T-cell (primary cell): ENCODE measurements around the gene PRRT3. TPM values are rescaled to one million over a fixed set of nuclear protein-coding genes. Genes with fewer than 3 reads are reported as not detected.
"Not testable (repeated sequence)": the region's sequence is repeated elsewhere in the genome, so short reads cannot be mapped to it uniquely, and the experiment has no call there.

ENCODE experiments used
- ATAC-seq, 4 experiments: fragments of 200-7000 bp in 3 of 4; fragments of 150-1000 bp in 1 of 4; cut with Tn5 transposase; replicated peaks in 1 of 4; 1 replicate in 3 of 4; 2 replicates in 1 of 4; pipeline ENCODE4 v1.10.0; 2021; ENCODE audit warnings: moderate library complexity in 3 of 4, mild to moderate bottlenecking in 2 of 4, moderate number of reproducible peaks in 1 of 4
- CTCF ChIA-PET, 2 donors: fragments of 300-600 bp; sonication (Branson Sonifier 250); formaldehyde crosslinking; loops; one replicate each; lab custom pipeline; 2022; ENCODE audit warnings: antibody characterized with exemption in 2 of 2; lab: Charles Lee
- POLR2A ChIA-PET, 2 donors: fragments of 300-600 bp; sonication (Branson Sonifier 250); formaldehyde crosslinking; loops; one replicate each; lab custom pipeline; 2022; ENCODE audit warnings: antibody characterized with exemption in 2 of 2; lab: Charles Lee
- DNase-seq, 35 experiments: peaks; one replicate each; pipeline versions ENCODE4 v3.0.0 to v3.0.0-alpha.2; 2013 to 2023
- H3K27ac ChIP-seq: one replicate; pipeline ENCODE4 v1.5.1; 2013; ENCODE audit warnings: low read length
- H3K27me3 ChIP-seq, 2 experiments: replicated peaks in 1 of 2; 1 replicate in 1 of 2; 2 replicates in 1 of 2; pipeline versions ENCODE4 v1.6.1 to v1.7.0; 2013; ENCODE audit warnings: low read length in 1 of 2, mixed read lengths in 1 of 2; ENCODE audit not compliant: control insufficient read depth in 2 of 2, insufficient read depth in 2 of 2; ENCODE audit errors: extremely low read depth in 1 of 2
- H3K36me3 ChIP-seq, 2 donors: 1 replicate in 1 of 2; 2 replicates in 1 of 2; pipeline versions ENCODE4 v1.6.1 to v1.7.0; 2013; ENCODE audit warnings: low read length in 1 of 2; ENCODE audit not compliant: control insufficient read depth in 2 of 2, insufficient read depth in 1 of 2; ENCODE audit errors: extremely low read depth in 1 of 2
- H3K4me1 ChIP-seq, 2 experiments: 1 replicate in 1 of 2; 2 replicates in 1 of 2; pipeline versions ENCODE4 v1.6.1 to v1.7.0; 2013; ENCODE audit warnings: low read length in 2 of 2, mixed read lengths in 1 of 2; ENCODE audit not compliant: insufficient read depth in 2 of 2, control insufficient read depth in 1 of 2; ENCODE audit errors: extremely low read depth in 1 of 2
- H3K4me3 ChIP-seq, 2 donors: 1 replicate in 1 of 2; 2 replicates in 1 of 2; pipeline versions ENCODE4 v1.5.1 to v1.7.0; 2013; ENCODE audit warnings: mild to moderate bottlenecking in 2 of 2, low read length in 1 of 2, moderate library complexity in 1 of 2; ENCODE audit not compliant: control insufficient read depth in 1 of 2; ENCODE audit errors: extremely low read depth in 1 of 2
- H3K9me3 ChIP-seq: 2 replicates; pipeline ENCODE4 v1.7.0; 2013
- H3K27ac Mint-ChIP-seq, 2 donors: one replicate each; pipeline ENCODE4 v1.8.0; 2020 to 2021; ENCODE audit warnings: mild to moderate bottlenecking in 2 of 2, mixed read lengths in 2 of 2
- H3K27me3 Mint-ChIP-seq, 2 donors: one replicate each; pipeline ENCODE4 v1.8.0; 2021 to 2022; ENCODE audit warnings: mixed read lengths in 2 of 2
- H3K36me3 Mint-ChIP-seq: one replicate; pipeline ENCODE4 v1.8.0; 2021; ENCODE audit warnings: mixed read lengths
- H3K4me1 Mint-ChIP-seq, 3 donors: one replicate each; pipeline ENCODE4 v1.8.0; 2020 to 2022; ENCODE audit warnings: mixed read lengths in 3 of 3, mild to moderate bottlenecking in 1 of 3
- H3K4me3 Mint-ChIP-seq, 3 donors: one replicate each; pipeline ENCODE4 v1.8.0; 2020 to 2022; ENCODE audit warnings: mild to moderate bottlenecking in 3 of 3, mixed read lengths in 3 of 3, moderate library complexity in 3 of 3
- H3K9me3 Mint-ChIP-seq, 3 donors: one replicate each; pipeline ENCODE4 v1.8.0; 2020 to 2022; ENCODE audit warnings: mixed read lengths in 3 of 3
- WGBS: methylation state at CpG from one replicate; pipeline ENCODE4 v1.1.5; 2013; ENCODE audit warnings: missing lambda C conversion rate; ENCODE audit not compliant: insufficient coverage; 5-methylcytosine and 5-hydroxymethylcytosine counted together
- total RNA-seq, 35 experiments: library from RNA in 6 of 35; stranded (reverse) in 6 of 35; fragments of 120-200 nt in 1 of 35; gene quantifications; one replicate each; pipeline versions ENCODE4 v1.2.1 to v1.2.4 and lab custom pipeline; 2013 to 2026

Gene PRRT3
- total RNA-seq, 5 donors from 2014 or later (not counting 1 experiment from before 2014, with no cell fraction given), result 6.6 to 10.5 (median 9.2) TPM

DNA sequence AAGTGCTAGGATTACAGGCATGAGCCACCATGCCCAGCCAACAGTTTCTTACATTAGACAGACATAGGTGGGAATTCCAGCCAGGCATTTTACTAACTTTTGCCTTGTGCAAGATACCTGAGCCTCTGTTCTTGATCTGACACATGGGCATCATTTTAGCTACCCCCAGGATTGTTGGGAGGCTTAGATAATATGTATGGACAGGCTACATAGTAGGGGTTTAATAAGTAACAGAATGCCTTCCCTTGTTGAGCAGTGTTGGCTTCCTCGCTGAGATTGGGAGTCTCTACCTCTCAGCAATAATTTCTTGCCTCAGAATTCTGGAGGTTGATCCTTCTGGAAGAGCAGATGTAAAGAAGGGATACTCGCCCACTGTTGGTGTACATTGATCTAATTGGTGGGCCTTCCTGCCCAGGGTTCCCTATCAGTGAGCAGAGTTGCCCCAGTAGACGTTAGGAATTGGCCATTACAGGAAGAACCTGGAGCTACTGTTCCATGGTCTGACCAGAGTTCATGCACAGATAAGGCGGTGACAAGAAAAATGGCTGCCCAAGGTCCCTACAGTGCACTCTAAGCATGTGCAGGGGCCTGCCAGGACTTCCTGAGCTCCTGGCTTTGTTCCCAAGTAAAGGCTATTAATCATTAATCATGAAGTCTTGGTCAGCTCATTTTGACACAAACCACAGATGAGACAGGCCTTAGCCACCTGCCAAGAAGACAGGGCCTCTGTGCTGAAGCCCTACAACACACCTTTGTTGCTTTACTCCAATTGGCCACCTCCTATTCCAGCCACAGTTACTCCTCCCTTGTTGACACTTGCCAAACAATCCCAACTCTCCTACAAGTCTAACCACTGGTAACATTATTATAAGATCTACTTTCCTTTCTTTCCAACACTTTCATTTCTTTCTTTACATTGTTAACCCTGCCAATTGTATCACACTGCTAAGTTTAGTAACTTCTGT lies 54.5 kb downstream of the PRRT3 start:
- Histone ChIP-seq H3K36me3 (peaks cover 2 to 13% of the 10 kb centered on the region in 2 donors), H3K27ac (no peak overlapping the region), H3K4me3 (no peak overlapping the region), H3K4me1 (peaks cover 8 to 18% of the 10 kb centered on the region in 2 experiments), H3K27me3 (peaks cover 0 to 2% of the 10 kb centered on the region in 2 experiments), H3K9me3 (no peaks in the 10 kb centered on the region)
- DNase-seq (no peak), ATAC-seq (no peak)
- POLR2A ChIA-PET, result no interaction called here
- no peak overlapping the region for H3K4me3 Mint-ChIP-seq
- WGBS, result 88% methylated on average over 3 of the region's 4 CpGs
- H3K27ac Mint-ChIP-seq, result peak overlapping the region; percentile 58 to 73
- peaks cover 44 to 61% (median 47%) of the 10 kb centered on the region in 3 donors for H3K4me1 Mint-ChIP-seq
- CTCF ChIA-PET, result no interaction called here
- H3K9me3 Mint-ChIP-seq, result no peaks in the 10 kb centered on the region
- no peaks in the 10 kb centered on the region for H3K27me3 Mint-ChIP-seq
- peaks cover 18% of the 10 kb centered on the region for H3K36me3 Mint-ChIP-seq

GRCh38 chr3:9896755-9897407 lies 55.3 kb downstream of the PRRT3 start:
- Mint-ChIP-seq H3K27ac (peak overlapping the region; percentile 58 to 73), H3K36me3 (peaks cover 23% of the 10 kb centered on the region), H3K4me1 (peaks cover 43 to 61% (median 47%) of the 10 kb centered on the region in 3 donors)
- WGBS, result 83% methylated on average over 2 of the region's 10 CpGs
- H3K4me3 ChIP-seq, H3K27me3 Mint-ChIP-seq, H3K27ac ChIP-seq, DNase-seq, H3K9me3 ChIP-seq, ATAC-seq, H3K9me3 Mint-ChIP-seq, POLR2A ChIA-PET, H3K27me3 ChIP-seq, CTCF ChIA-PET, H3K4me3 Mint-ChIP-seq: not testable (repeated sequence)
- Histone ChIP-seq H3K4me1 (peaks cover 3 to 13% of the 10 kb centered on the region in 2 experiments), H3K36me3 (peaks cover 3 to 15% of the 10 kb centered on the region in 2 donors)

DNA sequence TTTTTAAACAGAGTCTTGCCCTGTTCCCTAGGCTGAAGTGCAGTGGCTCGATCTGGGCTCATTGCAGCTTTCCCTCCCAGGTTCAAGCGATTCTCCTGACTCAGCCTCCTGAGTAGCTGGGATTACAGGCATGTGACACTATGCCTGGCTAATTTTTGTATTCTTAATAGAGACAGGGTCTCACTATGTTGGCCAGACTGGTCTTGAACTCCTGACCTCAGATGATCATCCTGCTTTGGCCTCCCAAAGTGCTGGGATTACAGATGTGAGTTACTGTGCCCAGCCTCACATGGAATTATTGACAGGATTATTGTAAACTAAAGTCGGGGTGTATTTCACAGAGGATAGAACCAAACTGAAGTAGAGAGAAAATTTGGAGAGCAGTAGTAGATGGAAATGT lies 56.5 kb downstream of the PRRT3 start:
- CTCF ChIA-PET, POLR2A ChIA-PET: not testable (repeated sequence)
- peak overlapping the region in 1 of 2 donors; percentile 19 for H3K27ac Mint-ChIP-seq

More for the DNA sequence above, 56.5 kb downstream of the PRRT3 start:
- not testable (repeated sequence) for H3K27ac ChIP-seq, ATAC-seq, H3K27me3 ChIP-seq, H3K27me3 Mint-ChIP-seq, H3K9me3 Mint-ChIP-seq, H3K4me3 ChIP-seq, H3K4me3 Mint-ChIP-seq, H3K9me3 ChIP-seq, DNase-seq
- H3K36me3 ChIP-seq, result peaks cover 3 to 15% of the 10 kb centered on the region in 2 donors
- Mint-ChIP-seq H3K4me1 (peaks cover 43 to 60% (median 48%) of the 10 kb centered on the region in 3 donors), H3K36me3 (peaks cover 23% of the 10 kb centered on the region)
- peaks cover 8 to 17% of the 10 kb centered on the region in 2 experiments for H3K4me1 ChIP-seq
- WGBS, result 96% methylated on average over 3 of the region's 3 CpGs

Other genes with a start within 250 kb of the PRRT3 start
- gene CPNE9, start 248.6 kb downstream of the PRRT3 start, total RNA-seq, result 1 to 10 TPM in 1 of 5 donors, under 1 TPM in 3, not detected in 1; 0.19 to 1.5 (median 0.24) TPM
- gene BRPF1, start 220.7 kb downstream of the PRRT3 start, total RNA-seq, result 10 to 100 TPM; 28.6 to 46.3 (median 39.0) TPM
- 10 to 100 TPM; 18.3 to 41.3 (median 38.1) TPM for gene OGG1, start 202.5 kb downstream of the PRRT3 start, total RNA-seq
- 1 to 10 TPM; 1.1 to 1.7 (median 1.3) TPM for gene CAMK1, start 182.5 kb downstream of the PRRT3 start, total RNA-seq
- gene TADA3, start 159.9 kb downstream of the PRRT3 start, total RNA-seq, result 10 to 100 TPM; 29.1 to 46.5 (median 41.1) TPM
- 100 to 1,000 TPM; 144 to 160 (median 147) TPM for gene ARPC4, start 159.3 kb downstream of the PRRT3 start, total RNA-seq
- 10 to 100 TPM; 59.8 to 94.9 (median 67.4) TPM for gene TTLL3, start 142.1 kb downstream of the PRRT3 start, total RNA-seq
- 10 to 100 TPM; 23.6 to 70.5 (median 64.7) TPM for gene RPUSD3, start 108.4 kb downstream of the PRRT3 start, total RNA-seq
- under 1 TPM in 1 of 5 donors, not detected in 4; 0.66 TPM for gene CIDEC, start 72.2 kb downstream of the PRRT3 start, total RNA-seq
- gene JAGN1, start 61.8 kb downstream of the PRRT3 start, total RNA-seq, result 10 to 100 TPM; 16.9 to 28.6 (median 23.7) TPM
- gene IL17RE, start 49.6 kb downstream of the PRRT3 start, total RNA-seq, result 1 to 10 TPM in 4 of 5 donors, under 1 TPM in 1; 0.68 to 5.1 (median 1.9) TPM
- gene IL17RC, start 35.3 kb downstream of the PRRT3 start, total RNA-seq, result 1 to 10 TPM in 2 of 5 donors, under 1 TPM in 3; 0.54 to 1.2 (median 0.80) TPM
- gene CRELD1, start 18.6 kb downstream of the PRRT3 start, total RNA-seq, result 10 to 100 TPM; 23.0 to 55.2 (median 48.0) TPM
- gene EMC3, start 34.4 kb upstream of the PRRT3 start, total RNA-seq, result 10 to 100 TPM; 33.8 to 47.7 (median 36.6) TPM
- gene FANCD2, start 74.0 kb upstream of the PRRT3 start, total RNA-seq, result 10 to 100 TPM; 15.4 to 22.5 (median 18.2) TPM
- gene FANCD2OS, start 155.8 kb upstream of the PRRT3 start, total RNA-seq, result not detected
- 10 to 100 TPM; 53.9 to 74.9 (median 60.9) TPM for gene BRK1, start 163.3 kb upstream of the PRRT3 start, total RNA-seq
- gene VHL, start 189.4 kb upstream of the PRRT3 start, total RNA-seq, result 10 to 100 TPM; 57.2 to 75.0 (median 59.8) TPM
- gene IRAK2, start 212.5 kb upstream of the PRRT3 start, total RNA-seq, result 1 to 10 TPM; 2.9 to 5.0 (median 3.7) TPM